Thyroid gland (tissue), 4 donors: ENCODE results near the gene MYH2. TPM values are rescaled to one million over a fixed set of nuclear protein-coding genes. Genes with fewer than 3 reads are reported as not detected.

ENCODE experiments used
- DNase-seq, 2 donors: peaks; one replicate each; pipeline ENCODE4 v3.0.0-alpha.2; 2019
- H3K27ac ChIP-seq, 3 donors: fragments of 200-600 bp; sonication (generic); 1 replicate in 2 of 3; 2 replicates in 1 of 3; pipeline ENCODE4 v1.5.1; 2016 to 2019; ENCODE audit warnings: mild to moderate bottlenecking in 1 of 3, moderate library complexity in 1 of 3
- H3K27me3 ChIP-seq: fragments of 200-600 bp; sonication (generic); one replicate; pipeline ENCODE4 v1.5.1; 2019
- H3K36me3 ChIP-seq, 2 donors: fragments of 200-600 bp; sonication (generic); one replicate each; pipeline ENCODE4 v1.5.1; 2016 to 2019
- H3K4me1 ChIP-seq, 2 donors: fragments of 200-600 bp; sonication (generic); one replicate each; pipeline ENCODE4 v1.5.1; 2017 to 2019
- H3K4me3 ChIP-seq, 3 donors: fragments of 200-600 bp; sonication (generic); replicated peaks in 1 of 3; 1 replicate in 2 of 3; 2 replicates in 1 of 3; pipeline ENCODE4 v1.5.1; 2016; ENCODE audit warnings: mild to moderate bottlenecking in 1 of 3
- H3K9me3 ChIP-seq: fragments of 200-600 bp; sonication (generic); one replicate; pipeline ENCODE4 v1.5.1; 2017
- CTCF ChIP-seq, 6 experiments: fragments of 200-600 bp in 3 of 6; fragments of 450-650 bp in 3 of 6; sonication (generic) in 3 of 6; IDR thresholded peaks; one replicate each; pipeline ENCODE4 v1.5.1; 2016 to 2019; ENCODE audit warnings: antibody characterized with exemption in 6 of 6, mild to moderate bottlenecking in 2 of 6, inconsistent platforms in 1 of 6, moderate library complexity in 1 of 6
- POLR2A ChIP-seq, 2 donors: fragments of 450-650 bp; IDR thresholded peaks; one replicate each; pipeline ENCODE4 v1.6.1; 2017; ENCODE audit warnings: antibody characterized with exemption in 2 of 2, mild to moderate bottlenecking in 2 of 2, moderate library complexity in 1 of 2
- WGBS, 2 donors: methylation state at CpG; one replicate each; pipeline ENCODE4 v1.1.5; 2017; 5-methylcytosine and 5-hydroxymethylcytosine counted together
- intact Hi-C: fragments of 100-400 bp; cut with DNase I; formaldehyde crosslinking; loops from one replicate; pipeline ENCODE4 v1.15.1; 2023
- total RNA-seq, 4 donors: library from RNA; depleted of rRNA; stranded (reverse); fragments of >200 nt; gene quantifications; one replicate each; pipeline ENCODE4 v1.2.3, GENCODE V29; 2016

Gene MYH2
- total RNA-seq, 4 donors from 2014 or later, result not detected

DNA sequence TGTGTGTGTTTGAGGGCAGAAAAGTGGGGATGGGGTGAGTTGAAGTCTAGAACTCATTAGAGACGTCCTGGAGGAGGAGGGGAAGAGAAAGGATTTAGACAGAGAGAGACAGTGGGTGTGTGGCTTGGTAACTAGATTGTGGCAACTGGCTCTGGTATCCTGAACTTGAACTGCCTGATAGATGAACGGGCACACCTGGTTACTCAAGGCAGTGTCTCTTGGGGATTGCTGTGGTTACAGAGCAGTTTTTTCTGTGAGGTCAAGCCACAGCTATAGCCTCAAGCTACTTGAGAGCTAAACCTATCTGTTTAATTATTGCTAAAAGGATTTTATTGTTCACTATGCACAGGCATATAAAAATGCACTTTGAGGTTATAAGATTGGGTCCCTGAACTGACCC lies 29.8 kb upstream of the MYH2 start:
- Histone ChIP-seq H3K36me3 (no peaks in the 10 kb centered on the region), H3K9me3 (no peaks in the 10 kb centered on the region), H3K27me3 (no peaks in the 10 kb centered on the region), H3K27ac (no peak overlapping the region), H3K4me3 (no peak overlapping the region), H3K4me1 (no peaks in the 10 kb centered on the region)
- intact Hi-C loops, result no loop called here
- 45 to 50% methylated on average over 2 of the region's 2 CpGs for WGBS, 2 donors
- DNase-seq, result no peak
- TF ChIP-seq CTCF (IDR thresholded peaks at IDR 0.05) (no peak), POLR2A (IDR thresholded peaks at IDR 0.05) (no peak)

- DNase-seq, result no peak
- Histone ChIP-seq H3K36me3 (no peaks in the 10 kb centered on the region), H3K4me1 (no peaks in the 10 kb centered on the region), H3K4me3 (no peak overlapping the region), H3K27ac (no peak overlapping the region), H3K9me3 (no peaks in the 10 kb centered on the region), H3K27me3 (no peaks in the 10 kb centered on the region)
- no peak for TF ChIP-seq CTCF (IDR thresholded peaks at IDR 0.05)
- TF ChIP-seq POLR2A (IDR thresholded peaks at IDR 0.05), result no peak
- 82 to 89% methylated on average over 5 of the region's 5 CpGs for WGBS, 2 donors
- intact Hi-C loops, result no loop called here
Measured at GRCh38 chr17:10574324-10574723, 24.9 kb upstream of the MYH2 start.

- no peaks in the 10 kb centered on the region for H3K9me3 ChIP-seq
- TF ChIP-seq CTCF (IDR thresholded peaks at IDR 0.05) (no peak), POLR2A (IDR thresholded peaks at IDR 0.05) (no peak)
- WGBS, 2 donors, result 85 to 89% methylated on average over 2 of the region's 2 CpGs
- no peak overlapping the region for H3K27ac ChIP-seq
- H3K4me3 ChIP-seq, result no peak overlapping the region
- no peaks in the 10 kb centered on the region for H3K27me3 ChIP-seq
- DNase-seq, result no peak
- H3K36me3 ChIP-seq, result no peaks in the 10 kb centered on the region
- no peaks in the 10 kb centered on the region for H3K4me1 ChIP-seq
- intact Hi-C loops, result no loop called here
Measured at GRCh38 chr17:10563991-10564660, 14.7 kb upstream of the MYH2 start.

DNA sequence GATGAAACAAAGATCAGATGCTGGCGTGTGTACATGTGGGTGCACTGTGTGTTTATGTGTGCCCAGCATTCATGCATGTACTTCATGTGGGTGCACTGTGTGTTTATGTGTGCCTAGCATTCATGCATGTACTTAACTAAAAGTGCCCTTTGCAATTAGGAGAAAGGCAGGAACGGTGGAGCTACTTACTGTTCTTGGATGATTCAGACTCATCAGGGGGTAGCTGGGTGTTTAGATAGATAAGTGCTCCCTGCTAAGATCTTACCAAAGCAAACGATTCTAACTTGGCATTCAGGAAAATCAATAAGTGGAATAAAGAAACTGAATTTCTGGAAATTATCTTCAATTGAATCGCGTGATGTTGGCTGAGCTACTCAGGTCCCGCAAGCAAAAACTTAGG lies 8.6 kb upstream of the MYH2 start:
- intact Hi-C loops, result no loop called here
- WGBS, 2 donors, result 45 to 66% methylated on average over 6 of the region's 6 CpGs
- H3K36me3 ChIP-seq, result no peaks in the 10 kb centered on the region
- no peaks in the 10 kb centered on the region for H3K9me3 ChIP-seq
- H3K27ac ChIP-seq, result peak overlapping the region in 1 of 3 donors; percentile 53
- peaks cover 12 to 24% of the 10 kb centered on the region in 2 donors for H3K4me1 ChIP-seq
- no peak for TF ChIP-seq CTCF (IDR thresholded peaks at IDR 0.05)
- no peak for TF ChIP-seq POLR2A (IDR thresholded peaks at IDR 0.05)
- no peak for DNase-seq
- no peak overlapping the region for H3K4me3 ChIP-seq
- no peaks in the 10 kb centered on the region for H3K27me3 ChIP-seq

DNA sequence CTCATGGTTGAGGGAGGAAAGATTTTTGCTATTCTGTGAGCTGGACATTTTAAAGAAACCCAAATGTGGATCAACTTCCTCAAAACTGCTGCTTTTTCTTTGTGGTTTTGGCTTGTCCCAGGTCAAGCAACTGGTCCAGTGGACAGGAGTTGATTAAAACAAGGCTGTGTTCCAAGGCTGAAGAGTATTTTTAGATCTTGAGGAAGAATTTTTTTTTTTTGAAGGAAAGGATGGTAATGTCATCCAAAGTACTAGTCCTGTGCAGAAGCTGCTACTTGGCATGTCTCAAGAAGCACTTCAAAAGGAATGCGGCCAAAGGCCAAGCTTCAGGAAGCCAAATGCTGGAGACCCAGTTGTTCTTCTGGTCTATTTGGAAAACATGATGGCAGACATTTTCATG lies 8.0 kb upstream of the MYH2 start:
- H3K4me1 ChIP-seq, result peaks cover 12 to 29% of the 10 kb centered on the region in 2 donors
- H3K36me3 ChIP-seq, result no peaks in the 10 kb centered on the region
- H3K4me3 ChIP-seq, result no peak overlapping the region
- peak; percentile 47 to 60 for DNase-seq
- no peaks in the 10 kb centered on the region for H3K27me3 ChIP-seq
- intact Hi-C loops, result no loop called here
- TF ChIP-seq POLR2A (IDR thresholded peaks at IDR 0.05) (no peak), CTCF (IDR thresholded peaks at IDR 0.05) (no peak)
- no peaks in the 10 kb centered on the region for H3K9me3 ChIP-seq
- peak overlapping the region in 2 of 3 donors; percentile 30 to 53 for H3K27ac ChIP-seq
- 12 to 24% methylated on average over 1 of the region's 1 CpG for WGBS, 2 donors
